HG03460 (cell line): ENCODE measurements around the gene AMPD3.

ENCODE experiments used
- ATAC-seq: cut with Tn5 transposase; IDR thresholded peaks from one replicate; pipeline ENCODE4 v1.9.1; 2021; ENCODE audit not compliant: unreplicated experiment

AMPD3 gene

DNA sequence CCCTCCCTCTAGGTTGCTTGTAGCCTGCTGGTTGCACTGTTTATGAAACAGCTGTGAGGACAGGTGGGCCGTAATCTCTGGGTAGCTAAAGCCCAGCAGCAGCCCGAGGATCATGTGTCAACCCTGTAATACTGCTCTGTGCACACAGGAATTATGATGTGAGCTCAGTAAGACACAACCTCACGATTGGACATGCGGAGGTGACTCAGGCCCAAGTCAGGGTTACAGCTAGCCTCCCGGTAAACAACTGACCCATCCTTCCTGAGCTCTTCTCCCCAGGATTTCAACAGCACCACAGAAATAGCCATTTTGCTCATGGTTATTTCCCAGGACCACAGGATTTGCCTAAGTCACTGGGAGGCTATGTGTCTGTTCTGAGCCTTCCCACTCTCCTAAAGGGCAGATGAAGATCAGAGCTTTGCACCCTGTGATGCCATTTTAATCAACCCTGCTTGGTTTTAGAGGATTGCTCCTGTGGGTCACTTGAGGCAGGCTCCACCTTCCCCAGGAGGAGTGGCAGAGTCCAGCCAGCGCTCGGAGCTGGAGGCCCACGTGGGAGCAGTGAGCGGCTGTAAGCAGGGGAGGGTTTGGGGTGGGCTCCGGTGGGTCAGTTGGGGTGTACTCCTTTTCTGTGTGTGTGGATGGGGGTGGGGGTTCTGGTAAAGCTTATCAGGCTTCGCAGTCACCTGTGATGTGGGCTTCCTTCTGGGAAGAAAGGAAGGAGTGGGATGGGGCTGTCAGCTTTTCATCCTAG is at the start of gene AMPD3:
Gene AMPD3, plus strand, starts transcription at position 387 of the 754 bp plus-strand sequence. CDS start 6,256 bp downstream, outside the sequence.
- no peak for ATAC-seq

DNA sequence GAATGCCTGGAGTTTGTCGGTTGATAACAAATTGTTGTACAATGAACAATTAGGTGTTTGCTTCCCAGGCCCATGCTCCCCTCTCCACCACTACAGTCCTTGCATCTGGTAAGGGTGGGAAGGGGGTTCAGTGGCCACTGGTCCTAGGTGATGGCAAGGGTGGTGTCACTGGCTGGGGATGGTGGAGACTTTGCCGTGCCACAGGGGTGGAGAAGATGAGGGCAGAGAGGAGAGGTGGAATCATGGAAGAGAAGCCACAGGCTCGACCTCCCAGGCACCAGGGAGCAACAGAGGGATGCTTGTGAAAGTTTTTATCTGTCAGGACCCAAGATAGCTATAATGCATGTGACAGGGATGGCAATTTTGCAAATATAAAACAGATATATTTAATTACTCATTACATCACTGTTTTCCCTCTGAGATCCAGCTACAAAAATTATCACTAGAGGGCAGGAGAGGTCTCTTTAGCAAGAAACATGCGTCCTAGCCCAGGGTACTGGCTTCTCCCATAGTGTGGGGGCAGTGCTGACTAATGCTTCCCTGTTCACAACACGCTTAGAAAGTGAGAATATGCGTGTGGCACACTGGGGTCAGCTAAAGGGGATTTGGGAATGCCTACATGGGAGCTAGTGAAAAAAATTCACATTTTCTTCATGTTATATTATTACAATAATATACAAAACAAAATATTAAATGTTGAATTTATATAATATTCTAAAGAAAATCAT is 49.0 kb upstream of the AMPD3 start:
- ATAC-seq = peak; percentile 45

DNA sequence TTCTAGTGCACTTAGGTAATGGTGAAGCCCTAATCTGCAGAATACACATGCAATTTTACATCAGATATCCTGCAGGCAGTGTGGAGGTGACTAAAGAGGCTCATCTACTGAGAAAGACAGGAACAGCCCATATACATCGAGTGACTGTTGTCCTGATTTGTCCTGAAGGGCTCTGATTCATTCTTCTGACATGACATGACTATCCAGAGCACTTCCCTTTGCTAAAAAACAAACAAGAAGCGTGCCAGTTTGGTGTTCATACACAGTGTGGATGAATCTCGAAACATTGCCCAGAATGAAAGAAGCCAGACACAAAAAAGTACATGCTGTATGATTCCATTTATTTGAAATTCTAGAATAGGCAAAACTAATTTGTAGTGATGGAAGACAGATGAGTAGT is 48.0 kb upstream of the AMPD3 start:
- ATAC-seq = no peak

GRCh38 chr11:10407749-10408685 is 47.0 kb upstream of the AMPD3 start:
- no peak for ATAC-seq

GRCh38 chr11:10409207-10409661 is 45.8 kb upstream of the AMPD3 start:
- no peak for ATAC-seq

DNA sequence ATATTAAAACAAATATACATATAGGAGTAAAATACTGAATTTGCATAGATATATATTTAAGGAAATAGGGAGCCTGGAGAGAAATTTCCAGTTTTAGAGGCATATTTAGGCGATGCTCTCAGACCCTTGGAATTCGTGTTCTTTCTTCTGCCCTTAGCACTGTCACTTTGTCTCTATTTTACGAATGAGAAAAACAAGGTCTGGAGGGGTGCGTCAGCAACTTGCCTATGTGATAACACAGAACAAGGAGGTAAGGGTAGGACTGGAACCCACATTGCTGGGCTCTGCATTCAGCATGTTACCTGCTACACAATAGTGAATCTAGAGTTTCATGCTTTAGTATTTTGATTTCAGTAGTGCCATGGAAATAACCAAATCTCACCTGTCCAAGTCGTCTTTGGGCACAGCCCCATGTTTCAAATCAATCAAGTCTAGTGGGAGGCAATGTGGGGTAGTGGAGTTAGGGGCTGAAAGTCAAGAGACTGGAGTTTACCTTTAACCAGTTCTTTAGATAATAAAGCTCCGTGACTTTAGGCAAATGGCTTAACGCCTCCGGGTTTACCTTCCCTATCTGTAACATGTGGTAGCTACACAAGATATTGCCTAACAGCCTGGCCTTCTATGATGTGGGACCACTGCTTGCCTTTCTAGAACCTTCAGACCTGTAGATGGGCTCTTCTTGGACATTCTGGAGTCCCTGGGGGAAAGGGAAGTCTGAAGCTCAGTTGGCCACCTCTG is 44.8 kb upstream of the AMPD3 start:
- ATAC-seq = no peak

GRCh38 chr11:10410844-10411200 is 44.2 kb upstream of the AMPD3 start:
- no peak for ATAC-seq

DNA sequence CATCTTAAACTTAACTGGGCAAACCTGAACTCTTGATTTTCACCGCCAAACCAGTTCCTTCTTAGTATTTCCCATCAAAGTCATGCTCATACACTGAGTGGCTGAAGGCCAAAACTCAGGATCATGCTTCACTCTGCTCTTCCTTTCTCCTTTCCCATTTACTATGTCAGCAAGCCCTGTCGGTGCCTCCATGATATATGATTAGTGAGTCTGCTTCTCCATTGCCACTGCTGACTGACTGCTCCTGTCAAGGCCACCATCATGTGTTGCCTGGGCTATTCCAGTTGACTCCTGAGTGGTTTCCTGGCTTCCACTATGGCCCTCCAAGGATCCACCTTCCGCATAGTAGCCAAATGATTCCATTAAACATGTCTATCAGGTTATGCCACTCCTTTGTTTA is 42.8 kb upstream of the AMPD3 start:
- ATAC-seq = no peak

- peak; percentile 64 for ATAC-seq
These were observed 41.8 kb upstream of the AMPD3 start for GRCh38 chr11:10413268-10413667.

- no peak for ATAC-seq
These were observed 40.9 kb upstream of the AMPD3 start for GRCh38 chr11:10414181-10414580.

GRCh38 chr11:10414659-10415058 is 40.4 kb upstream of the AMPD3 start:
- no peak for ATAC-seq

- ATAC-seq = no peak
These were observed 39.2 kb upstream of the AMPD3 start for GRCh38 chr11:10415817-10416392.

DNA sequence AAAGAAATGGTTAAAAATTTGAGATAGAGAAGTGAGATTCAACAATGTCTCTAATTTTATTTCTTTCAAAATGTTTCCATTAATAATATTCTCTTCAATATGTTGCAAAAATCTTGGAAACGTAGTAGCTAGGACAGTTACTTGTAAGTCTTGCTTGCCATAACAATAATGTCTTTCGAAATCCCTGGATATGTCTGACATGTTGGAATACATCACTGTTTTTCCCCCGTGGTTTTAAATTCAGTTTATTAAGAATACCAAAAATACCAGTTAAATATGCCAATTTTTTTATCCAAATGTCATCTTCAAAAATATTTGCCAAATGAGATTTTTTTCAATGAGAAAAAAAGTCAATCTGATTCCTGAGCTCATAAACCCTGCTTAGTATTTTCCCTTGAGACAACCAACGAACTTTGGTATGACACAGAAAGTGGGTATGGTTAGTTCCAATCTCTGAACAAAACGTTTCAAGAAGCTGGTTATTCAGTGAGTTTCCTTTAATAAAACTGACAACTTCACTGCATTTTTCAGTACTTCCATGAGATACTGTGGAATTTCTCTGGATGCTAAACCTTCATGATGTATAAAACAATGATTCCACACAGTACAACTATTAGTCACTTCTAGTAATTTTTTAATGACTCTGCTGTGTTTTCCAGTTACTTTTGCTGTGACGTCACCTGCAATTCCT is 36.7 kb upstream of the AMPD3 start:
- no peak for ATAC-seq

- ATAC-seq = no peak
These were observed 36.1 kb upstream of the AMPD3 start for GRCh38 chr11:10418950-10419310.

GRCh38 chr11:10426475-10426874 is 28.6 kb upstream of the AMPD3 start:
- no peak for ATAC-seq

DNA sequence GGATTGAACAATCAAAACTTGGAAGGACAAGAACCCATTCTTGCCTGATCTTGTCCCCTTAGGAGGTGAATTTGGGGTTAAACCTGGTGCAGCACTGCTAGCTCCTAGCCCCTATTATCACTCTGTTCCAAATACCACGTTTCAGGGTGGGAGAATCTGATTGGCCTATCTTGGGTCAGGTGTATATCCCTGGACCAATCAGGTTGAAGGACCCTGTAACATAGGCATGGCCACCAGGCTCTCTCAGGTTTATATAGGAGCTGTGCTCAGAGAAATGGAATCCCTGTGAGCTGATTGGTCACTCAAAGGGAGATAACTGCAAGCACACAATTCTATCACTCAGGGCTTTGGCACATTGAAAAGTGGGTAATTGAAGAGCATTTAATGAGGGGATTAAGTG is 26.6 kb upstream of the AMPD3 start:
- ATAC-seq = no peak

DNA sequence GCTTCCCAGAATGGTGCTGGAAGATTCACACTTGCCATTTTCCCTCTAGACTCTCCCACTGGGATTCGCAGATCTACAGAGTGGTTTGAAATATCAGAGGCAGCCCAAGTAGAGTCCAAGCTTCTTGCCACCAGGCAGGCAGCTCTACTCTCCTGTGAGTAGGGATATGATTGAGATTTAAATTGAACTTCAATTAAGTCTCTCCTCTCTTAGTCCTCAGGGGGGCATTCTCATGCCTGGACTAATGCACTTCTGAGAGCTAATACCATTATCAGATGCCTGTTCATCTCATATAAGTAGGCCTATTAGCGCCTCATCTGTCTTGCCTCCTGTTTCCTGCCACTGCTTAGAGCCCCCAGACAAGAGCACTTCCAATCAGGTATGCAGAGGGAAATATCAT is 25.5 kb upstream of the AMPD3 start:
- no peak for ATAC-seq

- no peak for ATAC-seq
These were observed 22.6 kb upstream of the AMPD3 start for GRCh38 chr11:10432493-10432892.

DNA sequence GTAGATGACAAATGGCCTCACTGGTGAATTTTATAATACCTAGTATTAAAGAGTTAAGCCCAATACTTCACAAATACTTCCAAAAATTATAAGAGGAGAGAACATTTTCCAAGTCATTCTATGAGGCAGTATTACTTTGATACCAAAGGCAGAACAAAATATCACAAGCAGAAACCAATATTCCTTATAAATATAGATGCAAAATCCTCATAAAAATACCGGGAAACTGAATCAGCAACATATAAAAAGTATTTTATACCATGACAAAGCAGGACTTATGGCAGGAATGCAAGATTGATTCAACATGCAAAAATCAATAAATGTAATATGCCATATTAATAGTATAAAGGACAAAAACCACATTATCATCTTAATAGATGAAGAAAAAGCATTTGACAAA is 22.1 kb upstream of the AMPD3 start:
- ATAC-seq = no peak

- no peak for ATAC-seq
These were observed 18.8 kb upstream of the AMPD3 start for GRCh38 chr11:10436224-10436623.
